Measurements from ENCODE around the gene DRAP1.

GRCh38 chr11:65958774-65959420 lies 39.7 kb downstream of the DRAP1 start:
- no peak for TF ChIP-seq POLR2A (IDR thresholded peaks at IDR 0.05)
- TF ChIP-seq CTCF (IDR thresholded peaks at IDR 0.05), result no peak
- TF ChIP-seq POLR2AphosphoS5 (IDR thresholded peaks at IDR 0.05), result no peak
- TF ChIP-seq EP300 (IDR thresholded peaks at IDR 0.05), result no peak
